CD4-positive, alpha-beta T cell treated with Interleukin-6 for 4 hours (primary cell): Measurements from ENCODE around the gene GSX1.
"Not testable (repeated sequence)": the region's sequence is repeated elsewhere in the genome, so short reads cannot be mapped to it uniquely, and the experiment has no call there.

Experiments
- DNase-seq: peaks from one replicate; pipeline ENCODE4 v3.0.0-alpha.2; 2020; ENCODE audit warnings: mixed read lengths

Gene GSX1

GRCh38 chr13:27792393-27793218, at the start of gene GSX1:
Gene GSX1 (plus strand): TSS chr13:27792483. CDS start chr13:27792691, 208 bp downstream.
- DNase-seq: peak; percentile 18

- DNase-seq: no peak
These were observed 47.5 kb upstream of the GSX1 start for GRCh38 chr13:27744801-27745200.

GRCh38 chr13:27745301-27745700, 47.0 kb upstream of the GSX1 start:
- DNase-seq: no peak

- not testable (repeated sequence) for DNase-seq
These were observed 44.1 kb upstream of the GSX1 start for GRCh38 chr13:27748143-27748542.

- no peak for DNase-seq
These were observed 40.2 kb upstream of the GSX1 start for GRCh38 chr13:27751953-27752532.

GRCh38 chr13:27765650-27766049, 26.6 kb upstream of the GSX1 start:
- no peak for DNase-seq

- DNase-seq: peak; percentile 21
These were observed 21.5 kb upstream of the GSX1 start for GRCh38 chr13:27770809-27771208.

GRCh38 chr13:27772651-27773425, 19.4 kb upstream of the GSX1 start:
- no peak for DNase-seq

GRCh38 chr13:27774169-27774568, 18.1 kb upstream of the GSX1 start:
- no peak for DNase-seq

GRCh38 chr13:27774651-27775050, 17.6 kb upstream of the GSX1 start:
- DNase-seq: no peak

- DNase-seq: no peak
These were observed 16.3 kb upstream of the GSX1 start for GRCh38 chr13:27775943-27776342.

GRCh38 chr13:27782151-27782550, 10.1 kb upstream of the GSX1 start:
- no peak for DNase-seq

GRCh38 chr13:27783111-27783510, 9.2 kb upstream of the GSX1 start:
- DNase-seq: no peak

GRCh38 chr13:27788271-27788670, 4.0 kb upstream of the GSX1 start:
- no peak for DNase-seq

GRCh38 chr13:27789153-27789494, 3.2 kb upstream of the GSX1 start:
- DNase-seq: peak; percentile 5

- no peak for DNase-seq
These were observed 2.6 kb upstream of the GSX1 start for GRCh38 chr13:27789495-27790303.

GRCh38 chr13:27790523-27790922, 1.8 kb upstream of the GSX1 start:
- no peak for DNase-seq

GRCh38 chr13:27791146-27791900, 960 bp upstream of the GSX1 start:
- no peak for DNase-seq

GRCh38 chr13:27791901-27792392, 336 bp upstream of the GSX1 start:
- no peak for DNase-seq

GRCh38 chr13:27793507-27794367, 1.5 kb downstream of the GSX1 start:
- DNase-seq: no peak

- DNase-seq: no peak
These were observed 2.0 kb downstream of the GSX1 start for GRCh38 chr13:27794368-27794691.
